OCI-LY7 (cell line): ENCODE data around the gene AHCYL1.

Experiments
- EZH2phosphoT487 ChIP-seq: fragments of 200-600 bp; sonication (generic); IDR thresholded peaks from 2 replicates; pipeline ENCODE4 v1.6.1; 2018; ENCODE audit warnings: low read depth, borderline replicate concordance, mild to moderate bottlenecking, mixed run types, antibody characterized with exemption, low read length, moderate library complexity, mixed read lengths
- TF ChIP-seq, protein P1 (sequence below): fragments of 200-600 bp; sonication (generic); conservative IDR thresholded peaks from 2 replicates; pipeline ENCODE4 v1.5.1; 2014; ENCODE audit warnings: mild to moderate bottlenecking, antibody characterized with exemption, low read length, moderate library complexity, mixed read lengths

DNA sequence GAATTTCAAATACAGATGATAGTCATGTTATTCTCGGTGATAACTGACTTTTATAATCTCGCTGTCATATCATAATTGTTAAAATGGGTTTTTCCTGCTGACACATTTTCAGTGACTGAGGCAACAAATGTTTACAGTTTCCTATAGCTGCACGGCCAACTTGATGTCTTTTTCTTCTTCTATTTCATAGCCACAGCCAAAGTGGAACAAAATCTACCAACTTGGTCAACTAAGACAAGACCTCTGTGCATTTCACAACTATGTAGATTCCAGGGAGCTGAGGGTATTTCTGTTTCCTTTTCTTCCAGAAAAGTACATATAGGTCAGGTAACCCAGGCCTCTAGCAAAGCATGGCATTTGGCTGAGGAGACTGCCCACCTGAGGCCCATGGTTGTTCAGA, 10.4 kb upstream of the AHCYL1 start:
- TF ChIP-seq, protein P1, sequence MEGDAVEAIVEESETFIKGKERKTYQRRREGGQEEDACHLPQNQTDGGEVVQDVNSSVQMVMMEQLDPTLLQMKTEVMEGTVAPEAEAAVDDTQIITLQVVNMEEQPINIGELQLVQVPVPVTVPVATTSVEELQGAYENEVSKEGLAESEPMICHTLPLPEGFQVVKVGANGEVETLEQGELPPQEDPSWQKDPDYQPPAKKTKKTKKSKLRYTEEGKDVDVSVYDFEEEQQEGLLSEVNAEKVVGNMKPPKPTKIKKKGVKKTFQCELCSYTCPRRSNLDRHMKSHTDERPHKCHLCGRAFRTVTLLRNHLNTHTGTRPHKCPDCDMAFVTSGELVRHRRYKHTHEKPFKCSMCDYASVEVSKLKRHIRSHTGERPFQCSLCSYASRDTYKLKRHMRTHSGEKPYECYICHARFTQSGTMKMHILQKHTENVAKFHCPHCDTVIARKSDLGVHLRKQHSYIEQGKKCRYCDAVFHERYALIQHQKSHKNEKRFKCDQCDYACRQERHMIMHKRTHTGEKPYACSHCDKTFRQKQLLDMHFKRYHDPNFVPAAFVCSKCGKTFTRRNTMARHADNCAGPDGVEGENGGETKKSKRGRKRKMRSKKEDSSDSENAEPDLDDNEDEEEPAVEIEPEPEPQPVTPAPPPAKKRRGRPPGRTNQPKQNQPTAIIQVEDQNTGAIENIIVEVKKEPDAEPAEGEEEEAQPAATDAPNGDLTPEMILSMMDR = no peak
- no peak for TF ChIP-seq EZH2phosphoT487
